Activated CD4-positive, alpha-beta T cell treated with anti-CD3 and anti-CD28 coated beads, Interleukin-2, amount 10 ng/mL, durations not matched to agents 24 days and 14 days (primary cell): Measurements from ENCODE around the gene KREMEN2. TPM values are rescaled to one million over a fixed set of nuclear protein-coding genes. Genes with fewer than 3 reads are reported as not detected.

Experiments used
- DNase-seq: peaks from one replicate; pipeline ENCODE4 v3.0.0; 2022
- H3K27ac Mint-ChIP-seq: one replicate; pipeline ENCODE4 v1.8.0; 2022; ENCODE audit warnings: mild to moderate bottlenecking, mixed read lengths
- H3K27me3 Mint-ChIP-seq: one replicate; pipeline ENCODE4 v1.8.0; 2022; ENCODE audit warnings: mixed read lengths
- H3K36me3 Mint-ChIP-seq: one replicate; pipeline ENCODE4 v1.8.0; 2022; ENCODE audit warnings: low read depth, mild to moderate bottlenecking, mixed read lengths
- H3K4me1 Mint-ChIP-seq: one replicate; pipeline ENCODE4 v1.8.0; 2021; ENCODE audit warnings: mixed read lengths
- H3K4me3 Mint-ChIP-seq: one replicate; pipeline ENCODE4 v1.8.0; 2022; ENCODE audit warnings: mild to moderate bottlenecking, moderate library complexity, mixed read lengths
- H3K9me3 Mint-ChIP-seq: one replicate; pipeline ENCODE4 v1.8.0; 2021; ENCODE audit warnings: mixed read lengths
- intact Hi-C: fragments of 100-400 bp; cut with micrococcal nuclease; formaldehyde crosslinking; loops from one replicate; pipeline ENCODE4 v1.15.1; 2023
- total RNA-seq: library from RNA; stranded (reverse); gene quantifications from 2 replicates; pipeline ENCODE4 v1.2.3, GENCODE V29; 2022

KREMEN2 gene
- total RNA-seq, 1 donor from 2014 or later = 0.28 TPM

GRCh38 chr16:3014971-3015370, 50.9 kb downstream of the KREMEN2 start:
- Mint-ChIP-seq H3K27me3 (peaks cover 30% of the 10 kb centered on the region), H3K36me3 (no peaks in the 10 kb centered on the region), H3K4me3 (no peak overlapping the region), H3K4me1 (peaks cover 5% of the 10 kb centered on the region), H3K27ac (no peak overlapping the region), H3K9me3 (no peaks in the 10 kb centered on the region)
- intact Hi-C loops = no loop called here
- no peak for DNase-seq

DNA sequence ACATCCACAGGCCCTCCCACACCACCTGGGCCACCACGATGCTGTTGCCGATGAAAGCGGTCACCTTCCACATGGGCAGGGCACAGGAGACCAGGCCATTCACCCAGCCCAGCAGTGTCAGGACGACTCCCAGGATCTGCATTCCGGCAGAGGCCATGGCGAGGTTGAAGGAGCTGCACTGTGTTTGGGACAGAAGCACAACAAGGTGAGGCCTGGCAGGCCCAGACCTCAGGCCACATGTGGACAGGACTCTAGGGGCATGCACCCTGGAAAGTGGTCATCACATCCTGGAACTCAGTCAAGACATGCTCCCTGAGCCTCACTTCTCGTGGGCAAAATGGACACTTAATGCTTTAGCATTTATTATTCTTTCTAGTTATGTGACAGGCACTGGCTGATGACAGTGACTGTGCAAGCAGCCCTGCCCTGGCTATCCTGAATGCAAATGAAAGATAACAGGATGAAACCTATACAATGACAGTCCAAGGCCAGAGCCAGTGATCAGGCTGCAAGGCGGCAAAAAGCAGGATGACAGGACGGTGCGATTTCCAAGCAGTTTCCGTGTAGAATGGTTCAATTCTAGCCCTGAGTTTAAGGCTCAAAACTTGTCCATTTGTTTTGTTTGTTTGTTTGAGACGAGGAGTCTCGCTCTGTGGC, 51.9 kb downstream of the KREMEN2 start:
- H3K27me3 Mint-ChIP-seq = peaks cover 31% of the 10 kb centered on the region
- no peaks in the 10 kb centered on the region for H3K9me3 Mint-ChIP-seq
- DNase-seq = no peak
- H3K4me1 Mint-ChIP-seq = peaks cover 9% of the 10 kb centered on the region
- no peak overlapping the region for H3K4me3 Mint-ChIP-seq
- H3K27ac Mint-ChIP-seq = no peak overlapping the region
- intact Hi-C loops = no loop called here
- H3K36me3 Mint-ChIP-seq = no peaks in the 10 kb centered on the region

DNA sequence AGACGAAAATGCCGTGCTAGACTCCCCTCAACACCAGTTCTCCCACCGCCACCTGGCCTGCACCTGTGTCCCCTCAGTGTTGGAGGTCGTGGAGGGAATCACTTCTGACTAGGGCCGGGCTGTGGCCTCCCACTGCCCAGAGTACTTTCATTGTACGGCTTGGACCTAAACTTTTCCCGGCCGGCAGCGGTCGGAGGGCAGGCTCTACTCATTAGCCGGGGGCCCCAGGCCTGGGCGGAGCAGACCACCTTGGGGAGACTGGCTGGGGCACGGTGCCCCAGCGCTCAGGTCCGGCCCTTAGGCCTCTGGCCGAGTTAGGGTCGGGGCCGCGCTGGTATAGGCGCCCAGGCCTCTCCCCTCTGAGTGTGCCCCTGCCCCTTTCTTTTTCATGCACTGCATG, 53.3 kb downstream of the KREMEN2 start:
- DNase-seq = no peak
- intact Hi-C loops = no loop called here
- Mint-ChIP-seq H3K4me1 (peaks cover 22% of the 10 kb centered on the region), H3K4me3 (no peak overlapping the region), H3K27me3 (peaks cover 29% of the 10 kb centered on the region), H3K36me3 (no peaks in the 10 kb centered on the region), H3K9me3 (no peaks in the 10 kb centered on the region), H3K27ac (no peak overlapping the region)

Other genes starting within 250 kb of the KREMEN2 start
- 1.8 and 2.0 TPM in 2 replicates for gene PRSS27, start 244.1 kb upstream of the KREMEN2 start, total RNA-seq
- gene SRRM2, start 211.6 kb upstream of the KREMEN2 start, total RNA-seq = 635 and 680 TPM in 2 replicates
- gene ELOB, start 187.0 kb upstream of the KREMEN2 start, total RNA-seq = 241 and 259 TPM in 2 replicates
- gene PRSS33, start 176.7 kb upstream of the KREMEN2 start, total RNA-seq = not detected in 2 replicates
- gene PRSS41, start 165.8 kb upstream of the KREMEN2 start, total RNA-seq = not detected in 2 replicates
- gene PRSS21, start 147.0 kb upstream of the KREMEN2 start, total RNA-seq = 10.2 and 11.8 TPM in 2 replicates
- 9.3 and 11.0 TPM in 2 replicates for gene ZG16B, start 134.0 kb upstream of the KREMEN2 start, total RNA-seq
- gene PRSS22, start 106.1 kb upstream of the KREMEN2 start, total RNA-seq = not detected in 2 replicates
- 21.2 and 22.2 TPM in 2 replicates for gene FLYWCH2, start 81.1 kb upstream of the KREMEN2 start, total RNA-seq
- gene FLYWCH1, start 52.3 kb upstream of the KREMEN2 start, total RNA-seq = 63.9 and 64.5 TPM in 2 replicates
- 41.0 and 43.3 TPM in 2 replicates for gene PAQR4, start 5.1 kb downstream of the KREMEN2 start, total RNA-seq
- 152 TPM in 2 replicates for gene PKMYT1, start 16.2 kb downstream of the KREMEN2 start, total RNA-seq
- not detected in 2 replicates for gene CLDN9, start 48.6 kb downstream of the KREMEN2 start, total RNA-seq
- gene CLDN6, start 53.9 kb downstream of the KREMEN2 start, total RNA-seq = not detected in 2 replicates
- 7.3 TPM in 2 replicates for gene TNFRSF12A, start 56.1 kb downstream of the KREMEN2 start, total RNA-seq
- gene HCFC1R1, start 59.7 kb downstream of the KREMEN2 start, total RNA-seq = 29.4 TPM in 2 replicates
- gene THOC6, start 59.8 kb downstream of the KREMEN2 start, total RNA-seq = 55.3 and 57.0 TPM in 2 replicates
- gene BICDL2, start 72.7 kb downstream of the KREMEN2 start, total RNA-seq = 0.43 and 0.63 TPM in 2 replicates
- gene MMP25, start 82.3 kb downstream of the KREMEN2 start, total RNA-seq = 8.1 and 10.2 TPM in 2 replicates
- gene IL32, start 101.4 kb downstream of the KREMEN2 start, total RNA-seq = 918 and 934 TPM in 2 replicates
- gene ZSCAN10, start 135.0 kb downstream of the KREMEN2 start, total RNA-seq = not detected in 2 replicates
- gene ZNF205, start 148.3 kb downstream of the KREMEN2 start, total RNA-seq = 0.21 and 0.47 TPM in 2 replicates
- 9.5 and 10.6 TPM in 2 replicates for gene ZNF213, start 170.8 kb downstream of the KREMEN2 start, total RNA-seq
- not detected in 2 replicates for gene OR1F1, start 223.9 kb downstream of the KREMEN2 start, total RNA-seq